ENCODE measurements around the gene IPCEF1.

IPCEF1 gene

DNA sequence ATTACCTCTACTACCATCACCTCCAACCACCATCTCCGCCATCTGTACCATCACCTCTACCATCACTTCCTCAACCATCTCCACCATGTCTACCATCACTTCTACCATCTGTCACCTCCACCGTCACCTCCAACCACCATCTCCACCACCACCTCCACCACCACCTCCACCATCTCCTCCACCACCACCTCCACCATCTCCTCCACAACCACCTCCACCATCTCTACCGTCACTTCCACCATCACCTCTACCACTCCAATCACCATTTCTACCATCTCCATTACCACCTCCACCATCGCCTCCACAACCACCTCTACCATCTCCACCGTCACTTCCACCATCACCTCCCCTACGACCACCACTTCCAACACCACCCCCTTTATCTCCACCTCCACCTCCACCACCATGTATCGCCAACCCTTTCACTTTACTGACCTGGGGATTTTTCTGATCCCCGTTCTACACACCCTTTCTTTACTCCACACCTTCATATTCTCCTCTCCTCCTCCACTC, 2.3 kb downstream of the IPCEF1 start:
- Histone ChIP-seq H3K27me3 (no peaks in the 10 kb centered on the region), H3K4me3 (peak overlapping the region in 9 of 10 experiments; percentile 48 to 72 (median 62); a peak in 18 of 20 replicates), H3K9ac (peak overlapping the region; percentile 77 to 95 (median 88)), H3K36me3 (peaks cover 0 to 46% (median 19%) of the 10 kb centered on the region in 11 experiments; a peak in 11 of 22 replicates), H3K9me3 (replicated peaks in 1 of 11) (peaks cover 0 to 65% (median 18%) of the 10 kb centered on the region in 11 experiments; a peak in 15 of 22 replicates), H3K4me2 (peak overlapping the region; percentile 44 to 95 (median 74)), H3K4me1 (peaks cover 56 to 81% (median 71%) of the 10 kb centered on the region in 10 experiments), H3K27ac (peak overlapping the region; percentile 89 to 99 (median 97)), H4K20me1 (peaks cover 0 to 36% (median 2%) of the 10 kb centered on the region in 11 experiments; a peak in 10 of 22 replicates)
- no peak for TF ChIP-seq Cebpa-rat (IDR thresholded peaks at IDR 0.05)

DNA sequence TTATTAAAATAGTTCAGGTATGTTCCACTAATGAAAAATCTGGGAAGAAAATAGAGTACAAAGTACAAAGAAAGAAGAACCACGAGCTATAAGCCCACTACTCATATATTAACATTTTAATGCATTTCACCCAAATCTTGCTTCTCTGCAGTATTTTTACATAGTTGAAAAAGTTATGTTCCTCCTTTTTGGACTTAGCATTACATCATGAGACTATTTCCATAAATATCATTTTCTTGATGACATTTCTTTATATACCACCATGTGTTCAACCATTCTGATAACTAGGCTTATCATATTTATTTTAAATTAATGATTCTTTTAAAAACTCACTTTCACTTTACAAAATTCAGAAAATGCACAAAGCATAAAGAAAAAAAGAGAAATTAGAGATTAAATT, 3.0 kb downstream of the IPCEF1 start:
- H3K27ac ChIP-seq: peak overlapping the region; percentile 89 to 99 (median 97)
- H3K9ac ChIP-seq: peak overlapping the region; percentile 63 to 95 (median 88)
- H3K4me1 ChIP-seq: peaks cover 56 to 74% (median 65%) of the 10 kb centered on the region in 10 experiments
- H3K4me3 ChIP-seq: peak overlapping the region in 8 of 10 experiments; percentile 48 to 72 (median 62); a peak in 17 of 20 replicates
- peaks cover 0 to 60% (median 17%) of the 10 kb centered on the region in 11 experiments; a peak in 15 of 22 replicates for H3K9me3 ChIP-seq (replicated peaks in 1 of 11)
- H3K36me3 ChIP-seq: peaks cover 0 to 52% (median 21%) of the 10 kb centered on the region in 11 experiments; a peak in 12 of 22 replicates
- peaks cover 0 to 42% (median 8%) of the 10 kb centered on the region in 11 experiments; a peak in 11 of 22 replicates for H4K20me1 ChIP-seq
- peak overlapping the region; percentile 44 to 95 (median 78) for H3K4me2 ChIP-seq
- H3K27me3 ChIP-seq: no peaks in the 10 kb centered on the region
- no peak for TF ChIP-seq Cebpa-rat (IDR thresholded peaks at IDR 0.05)

DNA sequence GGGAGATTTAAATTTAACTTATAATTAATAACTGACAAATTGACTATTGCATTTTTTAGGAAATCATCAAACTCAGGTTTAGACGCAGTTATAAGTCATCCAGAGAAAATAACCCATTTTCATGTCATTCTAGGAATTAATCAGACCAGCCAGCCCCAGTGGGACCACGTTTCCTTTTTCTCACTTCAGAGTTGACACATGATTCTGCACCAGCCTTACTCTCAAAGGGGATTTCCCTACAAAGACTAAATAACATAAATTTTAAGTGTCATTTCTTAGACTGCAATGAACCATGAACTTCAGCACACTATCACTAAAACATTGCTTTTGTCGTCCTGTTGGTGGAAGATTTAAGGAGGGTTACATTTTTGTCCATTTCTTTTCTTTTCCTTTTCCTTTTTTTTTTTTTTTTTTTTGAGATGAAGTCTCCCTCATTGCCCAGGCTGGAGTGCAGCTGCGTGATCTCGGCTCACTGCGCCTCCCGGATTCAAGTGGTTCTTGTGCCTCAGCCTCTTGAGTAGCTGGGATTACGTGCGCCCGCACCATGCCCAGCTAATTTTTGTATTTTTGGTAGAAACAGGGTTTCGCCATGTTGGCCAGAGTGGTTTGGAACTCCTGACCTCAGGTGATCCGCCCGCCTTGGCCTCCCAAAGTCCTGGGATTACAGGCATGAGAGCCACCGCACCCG, 3.6 kb downstream of the IPCEF1 start:
- H3K4me3 ChIP-seq: peak overlapping the region in 8 of 10 experiments; percentile 48 to 72 (median 62); a peak in 15 of 20 replicates
- peak overlapping the region; percentile 89 to 99 (median 97) for H3K27ac ChIP-seq
- no peaks in the 10 kb centered on the region for H3K27me3 ChIP-seq
- peaks cover 0 to 60% (median 14%) of the 10 kb centered on the region in 11 experiments; a peak in 14 of 22 replicates for H3K9me3 ChIP-seq (replicated peaks in 1 of 11)
- peaks cover 52 to 68% (median 61%) of the 10 kb centered on the region in 10 experiments for H3K4me1 ChIP-seq
- peak overlapping the region; percentile 63 to 95 (median 77) for H3K9ac ChIP-seq
- peaks cover 0 to 48% (median 14%) of the 10 kb centered on the region in 11 experiments; a peak in 11 of 22 replicates for H4K20me1 ChIP-seq
- peak overlapping the region; percentile 44 to 95 (median 78) for H3K4me2 ChIP-seq
- no peak for TF ChIP-seq Cebpa-rat (IDR thresholded peaks at IDR 0.05)
- peaks cover 0 to 58% (median 27%) of the 10 kb centered on the region in 11 experiments; a peak in 15 of 22 replicates for H3K36me3 ChIP-seq

DNA sequence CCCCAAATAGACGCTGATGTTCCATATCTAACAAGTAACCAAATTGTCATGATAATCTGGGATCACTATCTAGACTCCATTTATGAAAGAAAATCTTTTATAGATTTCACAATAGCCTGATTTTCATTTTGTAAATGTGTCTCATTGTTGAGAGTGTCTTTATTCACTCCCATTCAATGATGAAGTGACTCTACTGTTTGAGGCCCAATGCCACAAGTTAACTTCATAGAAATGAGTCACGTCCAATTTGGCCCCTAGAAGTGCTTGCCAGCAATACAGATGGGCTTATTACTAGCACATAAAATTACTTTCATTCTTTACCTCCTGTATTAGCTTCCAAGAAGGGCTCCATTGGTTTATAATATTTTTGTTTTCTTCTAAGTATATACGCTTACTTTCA, 6.3 kb downstream of the IPCEF1 start:
- H3K4me1 ChIP-seq: peaks cover 35 to 49% (median 41%) of the 10 kb centered on the region in 10 experiments
- peaks cover 0 to 82% (median 49%) of the 10 kb centered on the region in 11 experiments; a peak in 17 of 22 replicates for H3K36me3 ChIP-seq
- H3K9ac ChIP-seq: no peak overlapping the region
- H3K27me3 ChIP-seq: no peaks in the 10 kb centered on the region
- H3K4me3 ChIP-seq: no peak overlapping the region
- peak overlapping the region in 8 of 11 experiments; percentile 62 to 95 (median 85); a peak in 10 of 22 replicates for H3K4me2 ChIP-seq
- H3K27ac ChIP-seq: peak overlapping the region in 6 of 11 experiments; percentile 3 to 98 (median 64); a peak in 2 of 22 replicates
- TF ChIP-seq Cebpa-rat (IDR thresholded peaks at IDR 0.05): no peak
- peaks cover 0 to 75% (median 22%) of the 10 kb centered on the region in 11 experiments; a peak in 15 of 22 replicates for H4K20me1 ChIP-seq
- peaks cover 13 to 72% (median 34%) of the 10 kb centered on the region in 11 experiments for H3K9me3 ChIP-seq (replicated peaks in 1 of 11)

DNA sequence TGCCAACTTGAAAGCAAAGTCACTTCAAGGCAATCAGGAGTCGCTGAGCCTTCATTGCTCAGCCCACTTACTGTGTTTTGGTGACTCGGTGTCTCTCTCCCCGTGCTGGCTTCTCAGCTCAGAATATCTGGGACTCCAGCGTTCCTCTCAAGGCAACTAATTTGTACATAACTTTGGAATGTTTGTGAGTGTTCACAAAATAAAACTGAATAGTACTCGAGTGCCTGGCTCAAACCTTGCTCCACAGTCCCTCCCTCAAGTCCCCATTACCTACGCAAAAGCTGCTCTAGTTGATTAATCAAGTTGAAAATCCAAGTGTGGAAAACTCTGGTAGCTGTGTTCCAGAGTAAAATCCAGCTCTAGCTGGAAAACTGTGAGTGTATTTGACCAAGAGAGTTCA, 8.6 kb downstream of the IPCEF1 start:
- peaks cover 13 to 75% (median 31%) of the 10 kb centered on the region in 11 experiments for H3K9me3 ChIP-seq (replicated peaks in 1 of 11)
- H3K9ac ChIP-seq: no peak overlapping the region
- H3K4me1 ChIP-seq: peaks cover 17 to 47% (median 27%) of the 10 kb centered on the region in 10 experiments
- H3K36me3 ChIP-seq: peaks cover 0 to 97% (median 65%) of the 10 kb centered on the region in 11 experiments; a peak in 17 of 22 replicates
- H3K27ac ChIP-seq: no peak overlapping the region
- H3K4me2 ChIP-seq: no peak overlapping the region
- no peaks in the 10 kb centered on the region for H3K27me3 ChIP-seq
- no peak overlapping the region; a peak in 1 of 20 replicates for H3K4me3 ChIP-seq
- H4K20me1 ChIP-seq: peaks cover 0 to 96% (median 45%) of the 10 kb centered on the region in 11 experiments; a peak in 17 of 22 replicates
- no peak for TF ChIP-seq Cebpa-rat (IDR thresholded peaks at IDR 0.05)

DNA sequence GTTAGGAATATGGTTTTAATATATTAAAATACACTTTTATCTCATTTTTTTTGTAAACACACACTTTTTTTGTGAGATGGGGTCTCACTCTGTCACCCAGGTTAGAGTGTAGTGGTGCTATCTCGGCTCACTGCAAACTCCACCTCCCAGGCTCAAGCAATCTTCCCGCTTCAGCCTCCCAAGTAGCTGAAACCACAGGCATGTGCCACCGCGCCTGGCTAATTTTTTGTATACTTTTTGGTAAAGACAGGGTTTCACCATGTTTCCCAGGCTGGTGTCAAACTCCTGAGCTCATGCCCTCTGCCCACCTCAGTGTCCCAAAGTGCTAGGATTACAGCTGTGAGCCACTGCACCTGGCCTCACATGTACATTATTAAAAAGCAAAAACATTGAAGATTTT, 10.8 kb downstream of the IPCEF1 start:
- Histone ChIP-seq H3K27ac (no peak overlapping the region), H3K4me1 (peaks cover 1 to 47% (median 20%) of the 10 kb centered on the region in 10 experiments; a peak in 14 of 20 replicates), H3K9me3 (replicated peaks in 1 of 11) (peaks cover 13 to 57% (median 31%) of the 10 kb centered on the region in 11 experiments), H3K4me3 (no peak overlapping the region), H3K27me3 (no peaks in the 10 kb centered on the region), H3K36me3 (peaks cover 0 to 93% (median 57%) of the 10 kb centered on the region in 11 experiments; a peak in 17 of 22 replicates), H3K9ac (no peak overlapping the region), H3K4me2 (no peak overlapping the region), H4K20me1 (peaks cover 0 to 98% (median 67%) of the 10 kb centered on the region in 11 experiments; a peak in 17 of 22 replicates)
- no peak for TF ChIP-seq Cebpa-rat (IDR thresholded peaks at IDR 0.05)

DNA sequence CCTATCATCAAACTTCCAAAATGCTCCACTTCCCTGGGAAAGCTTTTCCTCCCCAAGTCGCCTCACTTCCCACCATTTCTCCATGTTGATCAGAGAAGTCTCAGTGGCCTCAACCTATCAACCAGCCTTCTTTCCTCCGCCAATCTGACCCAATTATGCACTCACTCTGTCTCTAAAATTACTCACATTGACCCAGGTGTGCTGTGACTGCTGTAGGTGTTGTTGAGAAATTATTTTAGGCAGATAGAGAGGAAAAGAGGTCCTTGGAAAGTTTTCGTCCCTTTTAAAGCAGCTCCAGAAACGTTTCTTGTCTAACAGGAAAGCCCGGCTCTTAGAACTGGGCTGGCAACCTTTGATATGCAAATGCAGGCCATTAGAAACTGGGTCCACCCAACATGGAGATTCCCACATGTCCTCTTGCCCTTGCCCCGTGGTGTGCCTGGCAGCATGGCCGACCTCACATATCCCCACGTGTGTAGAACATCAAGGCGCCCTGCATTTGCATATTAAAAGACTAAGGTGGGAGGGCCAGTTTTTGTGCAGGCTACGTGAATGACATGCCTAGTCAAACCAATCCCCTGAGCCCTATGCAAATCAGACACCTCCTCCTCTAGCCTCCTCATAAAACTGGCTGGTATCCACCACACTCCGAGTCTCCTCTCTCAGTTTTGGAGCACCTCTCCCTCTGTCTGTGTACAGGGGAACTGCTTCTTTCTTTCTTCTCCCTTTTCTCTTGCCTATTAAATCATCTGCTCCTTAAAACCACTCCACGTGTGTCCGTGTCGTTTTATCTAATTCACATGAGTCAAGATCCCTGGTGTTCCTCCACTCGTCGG, 12.9 kb downstream of the IPCEF1 start:
- no peaks in the 10 kb centered on the region for H3K27me3 ChIP-seq
- H3K4me1 ChIP-seq: peaks cover 0 to 50% (median 17%) of the 10 kb centered on the region in 10 experiments; a peak in 12 of 20 replicates
- H3K9me3 ChIP-seq (replicated peaks in 1 of 11): peaks cover 13 to 46% (median 30%) of the 10 kb centered on the region in 11 experiments
- H3K9ac ChIP-seq: no peak overlapping the region
- H4K20me1 ChIP-seq: peaks cover 0 to 99% (median 79%) of the 10 kb centered on the region in 11 experiments; a peak in 17 of 22 replicates
- H3K4me3 ChIP-seq: no peak overlapping the region
- H3K27ac ChIP-seq: no peak overlapping the region; a peak in 1 of 22 replicates
- H3K36me3 ChIP-seq: peaks cover 0 to 95% (median 67%) of the 10 kb centered on the region in 11 experiments; a peak in 17 of 22 replicates
- peak overlapping the region in 3 of 11 experiments; percentile 72 to 94 (median 79); a peak in 4 of 22 replicates for H3K4me2 ChIP-seq
- no peak for TF ChIP-seq Cebpa-rat (IDR thresholded peaks at IDR 0.05)

DNA sequence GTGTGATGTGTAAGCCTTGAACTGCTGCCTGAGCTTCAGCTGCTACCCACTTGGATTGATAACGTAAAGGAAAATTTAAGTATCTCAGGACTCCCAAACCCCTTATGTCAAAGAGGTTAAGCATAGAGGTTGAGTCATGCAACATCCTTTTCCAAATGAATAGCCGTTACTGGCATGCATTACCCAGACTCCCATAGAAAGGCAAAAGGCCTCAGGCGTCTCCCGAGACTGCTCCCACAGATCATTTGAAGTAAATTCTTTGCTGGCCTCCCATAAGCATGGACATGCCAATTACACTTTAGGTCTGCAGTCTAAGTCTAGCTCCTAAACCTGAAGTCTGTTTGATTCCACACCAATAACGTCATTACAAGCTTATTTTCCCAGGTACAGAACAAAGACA, 14.7 kb downstream of the IPCEF1 start:
- H4K20me1 ChIP-seq: peaks cover 0 to 99% (median 83%) of the 10 kb centered on the region in 11 experiments; a peak in 17 of 22 replicates
- H3K9me3 ChIP-seq (replicated peaks in 1 of 11): peaks cover 10 to 35% (median 16%) of the 10 kb centered on the region in 11 experiments
- H3K36me3 ChIP-seq: peaks cover 0 to 93% (median 51%) of the 10 kb centered on the region in 11 experiments; a peak in 17 of 22 replicates
- H3K27me3 ChIP-seq: no peaks in the 10 kb centered on the region
- H3K27ac ChIP-seq: peak overlapping the region in 2 of 11 experiments; percentile 1 to 55; a peak in 3 of 22 replicates
- H3K4me3 ChIP-seq: no peak overlapping the region
- 0 out of 22 replicates have a peak overlapping the region, but pooled peaks of 1 of the 11 experiments have one; percentile 0 for H3K9ac ChIP-seq
- peaks cover 0 to 62% (median 17%) of the 10 kb centered on the region in 10 experiments; a peak in 12 of 20 replicates for H3K4me1 ChIP-seq
- H3K4me2 ChIP-seq: peak overlapping the region in 6 of 11 experiments; percentile 6 to 94 (median 61); a peak in 10 of 22 replicates
- TF ChIP-seq Cebpa-rat (IDR thresholded peaks at IDR 0.05): no peak
